CD4-positive, CD25-positive, alpha-beta regulatory T cell (primary cell): ENCODE measurements around the gene SLF2. TPM values are rescaled to one million over a fixed set of nuclear protein-coding genes. Genes with fewer than 3 reads are reported as not detected.
A peak's percentile ranks its signal among the peaks of the same experiment; 100 is the strongest.

Experiments used
- ATAC-seq, 2 donors: fragments of 150-1000 bp; cut with Tn5 transposase; one replicate each; pipeline ENCODE4 v1.10.0; 2021; ENCODE audit warnings: low read depth in 2 of 2, moderate number of reproducible peaks in 2 of 2, moderate library complexity in 1 of 2
- DNase-seq, 3 donors: peaks; one replicate each; pipeline versions ENCODE4 v3.0.0 to v3.0.0-alpha.2; 2012 to 2022; ENCODE audit warnings: mixed read lengths in 1 of 3
- H3K27ac ChIP-seq: one replicate; pipeline ENCODE4 v1.7.0; 2013; ENCODE audit warnings: mild to moderate bottlenecking, low read length; ENCODE audit not compliant: insufficient read depth, poor library complexity, severe bottlenecking
- H3K27me3 ChIP-seq: one replicate; pipeline ENCODE4 v1.7.0; 2013; ENCODE audit warnings: low read length; ENCODE audit not compliant: control insufficient read depth, insufficient read depth
- H3K36me3 ChIP-seq: one replicate; pipeline ENCODE4 v1.7.0; 2013; ENCODE audit warnings: mild to moderate bottlenecking, low read length, moderate library complexity; ENCODE audit not compliant: control insufficient read depth, insufficient read depth
- H3K4me1 ChIP-seq: 2 replicates; pipeline ENCODE4 v1.7.0; 2013; ENCODE audit warnings: mild to moderate bottlenecking, low read length; ENCODE audit not compliant: insufficient read depth, control insufficient read depth, poor library complexity, severe bottlenecking
- H3K4me3 ChIP-seq: one replicate; pipeline ENCODE4 v1.7.0; 2013; ENCODE audit warnings: low read depth, mild to moderate bottlenecking, low read length, moderate library complexity
- H3K9me3 ChIP-seq, 2 experiments: 1 replicate in 1 of 2; 2 replicates in 1 of 2; pipeline ENCODE4 v1.7.0; 2013; ENCODE audit warnings: low read length in 2 of 2, mild to moderate bottlenecking in 1 of 2, moderate library complexity in 1 of 2; ENCODE audit not compliant: control insufficient read depth in 2 of 2
- H3K27ac Mint-ChIP-seq, 3 donors: one replicate each; pipeline ENCODE4 v1.8.0; 2020 to 2022; ENCODE audit warnings: mild to moderate bottlenecking in 3 of 3, mixed read lengths in 3 of 3, moderate library complexity in 2 of 3
- H3K27me3 Mint-ChIP-seq: one replicate; pipeline ENCODE4 v1.8.0; 2022; ENCODE audit warnings: mild to moderate bottlenecking, mixed read lengths
- H3K36me3 Mint-ChIP-seq: one replicate; pipeline ENCODE4 v1.8.0; 2020; ENCODE audit warnings: mixed read lengths
- H3K4me1 Mint-ChIP-seq, 4 donors: one replicate each; pipeline ENCODE4 v1.8.0; 2020 to 2022; ENCODE audit warnings: mixed read lengths in 4 of 4, mild to moderate bottlenecking in 1 of 4
- H3K4me3 Mint-ChIP-seq, 4 donors: one replicate each; pipeline ENCODE4 v1.8.0; 2020 to 2022; ENCODE audit warnings: mild to moderate bottlenecking in 4 of 4, mixed read lengths in 4 of 4, moderate library complexity in 3 of 4
- H3K9me3 Mint-ChIP-seq, 7 donors: one replicate each; pipeline ENCODE4 v1.8.0; 2020 to 2022; ENCODE audit warnings: mixed read lengths in 7 of 7, mild to moderate bottlenecking in 3 of 7, moderate library complexity in 2 of 7
- polyA plus RNA-seq, 4 donors: library from polyadenylated mRNA; unstranded; fragments of 300-500 nt; fragmentation: Illumina TruSeq; gene quantifications; one replicate each; pipeline ENCODE4 v1.2.3, GENCODE V29; 2021
- total RNA-seq: library from RNA; stranded (reverse); gene quantifications from one replicate; pipeline ENCODE4 v1.2.3, GENCODE V29; 2022

Gene SLF2
- total and polyA plus RNA-seq, 5 donors from 2014 or later = 10.3 to 23.2 (median 10.6) TPM

- Histone ChIP-seq H3K4me1 (no peaks in the 10 kb centered on the region), H3K36me3 (no peaks in the 10 kb centered on the region), H3K4me3 (no peak overlapping the region), H3K27ac (no peak overlapping the region), H3K27me3 (no peaks in the 10 kb centered on the region), H3K9me3 (no peaks in the 10 kb centered on the region)
- no peaks in the 10 kb centered on the region for H3K36me3 Mint-ChIP-seq
- H3K4me1 Mint-ChIP-seq = peaks cover 0 to 2% (median 0%) of the 10 kb centered on the region in 4 donors
- no peak overlapping the region for H3K27ac Mint-ChIP-seq
- H3K4me3 Mint-ChIP-seq = no peak overlapping the region
- DNase-seq (no peak), ATAC-seq (no peak)
- H3K27me3 Mint-ChIP-seq = peaks cover 16% of the 10 kb centered on the region
- H3K9me3 Mint-ChIP-seq = peaks cover 0 to 2% (median 0%) of the 10 kb centered on the region in 7 donors
These were observed 35.9 kb upstream of the SLF2 start for GRCh38 chr10:100876585-100877460.

- H3K4me3 ChIP-seq = no peak overlapping the region
- Mint-ChIP-seq H3K27ac (no peak overlapping the region), H3K27me3 (peaks cover 19% of the 10 kb centered on the region), H3K4me1 (no peaks in the 10 kb centered on the region), H3K4me3 (no peak overlapping the region), H3K36me3 (no peaks in the 10 kb centered on the region), H3K9me3 (peaks cover 0 to 2% (median 0%) of the 10 kb centered on the region in 7 donors)
- H3K27me3 ChIP-seq = no peaks in the 10 kb centered on the region
- ATAC-seq (no peak), DNase-seq (no peak)
- H3K27ac ChIP-seq = no peak overlapping the region
- H3K9me3 ChIP-seq = no peaks in the 10 kb centered on the region
- no peaks in the 10 kb centered on the region for H3K4me1 ChIP-seq
- no peaks in the 10 kb centered on the region for H3K36me3 ChIP-seq
These were observed 35.3 kb upstream of the SLF2 start for GRCh38 chr10:100877461-100877850.

DNA sequence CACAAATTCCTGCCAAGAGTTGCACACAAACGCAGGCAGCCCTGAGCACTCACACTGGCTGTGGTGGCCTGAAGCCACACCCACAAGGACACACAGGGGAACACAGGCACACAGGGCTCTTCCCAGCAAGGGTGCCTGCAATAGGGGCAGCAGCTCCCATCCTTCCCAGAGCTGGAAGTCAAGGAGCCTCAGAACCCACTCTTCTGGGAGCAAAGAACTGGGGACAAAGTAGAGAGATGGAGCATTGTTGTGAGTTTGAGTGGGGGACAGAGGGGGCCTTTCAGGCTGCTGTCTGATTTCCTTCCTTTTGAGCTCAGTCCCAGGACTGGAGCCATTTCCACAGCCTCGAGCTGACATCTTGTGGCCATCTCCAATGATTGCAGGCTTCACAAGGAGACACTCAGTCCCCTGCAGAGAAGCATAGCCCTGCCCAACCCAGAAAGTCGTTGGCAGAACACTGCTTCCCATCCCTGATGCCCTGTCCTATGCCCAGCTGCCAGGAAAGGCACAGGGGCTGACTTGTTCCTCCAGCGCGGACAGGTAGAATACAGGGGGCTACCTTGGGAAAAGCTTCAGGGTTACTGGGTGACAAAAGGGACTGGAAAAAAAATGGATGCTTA is 34.4 kb upstream of the SLF2 start:
- no peaks in the 10 kb centered on the region for H3K27me3 ChIP-seq
- no peaks in the 10 kb centered on the region for H3K9me3 ChIP-seq
- no peaks in the 10 kb centered on the region for H3K4me1 Mint-ChIP-seq
- H3K27me3 Mint-ChIP-seq = peaks cover 14% of the 10 kb centered on the region
- H3K36me3 ChIP-seq = no peaks in the 10 kb centered on the region
- H3K27ac Mint-ChIP-seq = no peak overlapping the region
- ATAC-seq (no peak), DNase-seq (peak in 1 of 3 donors; percentile 47)
- no peak overlapping the region for H3K27ac ChIP-seq
- H3K9me3 Mint-ChIP-seq = peaks cover 0 to 2% (median 0%) of the 10 kb centered on the region in 7 donors
- no peaks in the 10 kb centered on the region for H3K36me3 Mint-ChIP-seq
- H3K4me3 Mint-ChIP-seq = no peak overlapping the region
- H3K4me1 ChIP-seq = no peaks in the 10 kb centered on the region
- no peak overlapping the region for H3K4me3 ChIP-seq

DNA sequence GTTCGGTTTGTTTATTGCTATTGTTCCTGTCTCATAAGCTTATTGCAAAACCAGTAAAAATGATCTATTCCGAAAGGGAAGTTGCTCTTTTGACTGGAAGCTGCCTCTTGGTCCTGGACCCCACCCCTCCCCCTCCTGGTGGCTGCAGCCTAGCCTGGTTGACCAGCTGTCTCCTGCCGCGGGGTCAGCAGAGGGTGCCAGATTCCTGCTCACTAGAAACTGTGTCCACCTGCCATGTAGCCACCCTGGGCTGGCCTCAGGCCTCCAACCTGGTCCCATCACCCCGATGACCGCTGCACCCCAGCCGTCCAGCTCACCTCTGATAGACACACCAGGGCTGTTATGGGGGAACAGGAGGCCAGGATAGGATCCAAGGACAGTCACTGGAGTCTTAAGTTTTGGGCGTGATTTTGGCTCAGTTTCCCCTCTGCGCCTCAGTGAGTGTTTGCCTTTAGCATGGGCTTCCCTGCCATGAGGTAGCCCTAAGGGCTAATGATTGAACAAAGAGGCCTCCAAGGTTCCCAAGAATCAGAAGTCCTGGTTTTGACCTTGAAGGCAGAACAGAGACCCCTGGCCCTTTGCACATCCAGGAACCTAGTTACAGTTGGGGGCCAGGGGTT is 32.9 kb upstream of the SLF2 start:
- H3K4me1 ChIP-seq = no peaks in the 10 kb centered on the region
- H3K27me3 Mint-ChIP-seq = peaks cover 14% of the 10 kb centered on the region
- H3K9me3 Mint-ChIP-seq = peaks cover 0 to under 1% (median 0%) of the 10 kb centered on the region in 7 donors
- no peak overlapping the region for H3K27ac ChIP-seq
- H3K9me3 ChIP-seq = no peaks in the 10 kb centered on the region
- H3K4me3 ChIP-seq = no peak overlapping the region
- H3K36me3 ChIP-seq = no peaks in the 10 kb centered on the region
- H3K36me3 Mint-ChIP-seq = no peaks in the 10 kb centered on the region
- no peaks in the 10 kb centered on the region for H3K4me1 Mint-ChIP-seq
- no peaks in the 10 kb centered on the region for H3K27me3 ChIP-seq
- ATAC-seq (no peak), DNase-seq (no peak)
- peak overlapping the region in 1 of 3 donors; percentile 56 for H3K27ac Mint-ChIP-seq
- H3K4me3 Mint-ChIP-seq = no peak overlapping the region

DNA sequence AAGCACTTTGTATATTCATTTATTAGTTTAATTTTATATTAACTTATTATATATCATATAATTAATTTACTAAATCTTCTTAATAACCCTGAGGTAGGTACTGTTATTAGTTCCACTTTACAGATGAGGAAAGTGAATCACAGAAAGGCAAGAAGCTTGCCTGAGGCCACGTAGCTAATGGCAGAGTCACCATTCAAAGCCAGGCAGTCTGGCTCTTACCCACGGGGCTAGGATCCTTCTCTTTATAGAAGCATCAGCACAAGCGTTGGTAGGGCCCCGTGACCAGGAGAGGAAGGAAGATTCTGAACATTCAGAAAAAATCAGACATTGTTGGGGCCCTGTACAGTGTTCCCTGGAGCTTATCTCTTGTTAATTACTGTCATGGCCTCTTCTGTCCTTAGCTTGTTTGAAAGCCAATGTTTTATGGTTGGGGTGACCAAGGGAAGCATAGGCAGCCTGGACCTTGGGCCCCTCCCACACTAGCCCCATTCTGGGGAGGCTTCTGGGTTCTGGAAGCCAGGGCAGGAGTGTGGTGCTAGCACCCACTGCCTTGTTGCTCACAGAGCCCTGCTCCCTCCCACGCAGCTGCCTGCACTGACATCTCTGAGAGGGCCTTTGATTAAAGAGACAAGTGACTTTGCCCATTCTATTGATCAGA is 31.1 kb upstream of the SLF2 start:
- no peaks in the 10 kb centered on the region for H3K36me3 Mint-ChIP-seq
- Histone ChIP-seq H3K9me3 (no peaks in the 10 kb centered on the region), H3K27ac (no peak overlapping the region), H3K27me3 (no peaks in the 10 kb centered on the region), H3K4me1 (no peaks in the 10 kb centered on the region), H3K36me3 (no peaks in the 10 kb centered on the region), H3K4me3 (no peak overlapping the region)
- H3K4me1 Mint-ChIP-seq = no peaks in the 10 kb centered on the region
- no peak overlapping the region for H3K4me3 Mint-ChIP-seq
- H3K9me3 Mint-ChIP-seq = no peaks in the 10 kb centered on the region
- peaks cover 20% of the 10 kb centered on the region for H3K27me3 Mint-ChIP-seq
- H3K27ac Mint-ChIP-seq = no peak overlapping the region
- no peak for DNase-seq
- ATAC-seq = no peak

DNA sequence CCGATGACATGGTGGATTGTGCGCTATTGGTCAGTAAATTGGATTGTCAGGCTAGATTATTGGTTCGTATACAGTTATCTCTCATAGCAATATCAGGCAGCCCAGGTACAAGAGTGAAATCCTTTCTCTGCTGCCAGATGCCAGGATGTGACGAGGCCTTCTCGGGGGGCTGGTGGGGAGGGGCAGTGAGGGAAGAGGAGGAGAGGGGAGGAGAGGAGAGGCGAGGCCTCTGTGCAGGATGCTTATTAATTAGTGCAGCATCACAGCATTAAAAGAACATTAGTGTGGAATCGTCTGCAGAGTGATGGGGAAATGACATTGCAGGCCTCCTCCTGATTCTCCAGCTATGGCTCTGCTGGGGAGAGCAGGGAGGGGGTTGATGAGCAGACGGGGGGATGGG is 30.5 kb upstream of the SLF2 start:
- Mint-ChIP-seq H3K27me3 (peaks cover 20% of the 10 kb centered on the region), H3K27ac (peak overlapping the region in 1 of 3 donors; percentile 82)
- DNase-seq = no peak

GRCh38 chr10:100882671-100883311 is 30.0 kb upstream of the SLF2 start:
- peaks cover 22% of the 10 kb centered on the region for H3K27me3 Mint-ChIP-seq
- no peaks in the 10 kb centered on the region for H3K36me3 ChIP-seq
- H3K9me3 Mint-ChIP-seq = no peaks in the 10 kb centered on the region
- H3K4me1 ChIP-seq = no peaks in the 10 kb centered on the region
- DNase-seq (no peak), ATAC-seq (no peak)
- no peaks in the 10 kb centered on the region for H3K27me3 ChIP-seq
- no peak overlapping the region for H3K27ac ChIP-seq
- no peaks in the 10 kb centered on the region for H3K4me1 Mint-ChIP-seq
- H3K4me3 Mint-ChIP-seq = no peak overlapping the region
- H3K27ac Mint-ChIP-seq = no peak overlapping the region
- no peaks in the 10 kb centered on the region for H3K9me3 ChIP-seq
- no peaks in the 10 kb centered on the region for H3K36me3 Mint-ChIP-seq
- H3K4me3 ChIP-seq = no peak overlapping the region

More for the DNA sequence above, 30.5 kb upstream of the SLF2 start:
- ATAC-seq = no peak
- Histone ChIP-seq H3K9me3 (no peaks in the 10 kb centered on the region), H3K36me3 (no peaks in the 10 kb centered on the region), H3K27ac (no peak overlapping the region), H3K4me1 (no peaks in the 10 kb centered on the region), H3K27me3 (no peaks in the 10 kb centered on the region), H3K4me3 (no peak overlapping the region)
- Mint-ChIP-seq H3K9me3 (no peaks in the 10 kb centered on the region), H3K4me3 (no peak overlapping the region), H3K36me3 (no peaks in the 10 kb centered on the region), H3K4me1 (no peaks in the 10 kb centered on the region)
